GM23338 (cell line): ENCODE data around the gene EPHB2. TPM values are rescaled to one million over a fixed set of nuclear protein-coding genes. Genes with fewer than 3 reads are reported as not detected.
A peak's percentile ranks its signal among the peaks of the same experiment; 100 is the strongest.

ENCODE experiments used
- ATAC-seq: fragments of 200-7000 bp; cut with Tn5 transposase; 3 replicates; pipeline ENCODE4 v1.9.1; 2020
- DNase-seq: peaks from one replicate; pipeline ENCODE4 v3.0.0-alpha.2; 2015; ENCODE audit warnings: low spot score
- H2AFZ ChIP-seq: fragments of 200-600 bp; sonication (generic); 2 replicates; pipeline ENCODE4 v1.8.0; 2016; ENCODE audit warnings: antibody characterized with exemption, mild to moderate bottlenecking, moderate library complexity
- H3F3A ChIP-seq: fragments of 200-600 bp; sonication (generic); replicated peaks from 2 replicates; pipeline ENCODE4 v1.8.0; 2017; ENCODE audit warnings: antibody characterized with exemption, mixed run types, low read depth
- H3K27ac ChIP-seq: fragments of 200-600 bp; sonication (generic); 2 replicates; pipeline ENCODE4 v1.6.1; 2016; ENCODE audit warnings: low read depth
- H3K27me3 ChIP-seq: fragments of 200-600 bp; sonication (generic); 2 replicates; pipeline ENCODE4 v1.8.0; 2016; ENCODE audit warnings: mild to moderate bottlenecking, mixed run types, moderate library complexity; ENCODE audit not compliant: insufficient read depth
- H3K36me3 ChIP-seq: fragments of 200-600 bp; sonication (generic); 2 replicates; pipeline ENCODE4 v1.8.0; 2016; ENCODE audit warnings: mild to moderate bottlenecking; ENCODE audit not compliant: insufficient read depth
- H3K4me1 ChIP-seq: fragments of 200-600 bp; sonication (generic); 2 replicates; pipeline ENCODE4 v1.8.0; 2016; ENCODE audit warnings: mild to moderate bottlenecking, moderate library complexity; ENCODE audit not compliant: insufficient read depth
- H3K4me2 ChIP-seq: fragments of 200-600 bp; sonication (generic); 2 replicates; pipeline ENCODE4 v1.7.1; 2017; ENCODE audit warnings: mixed run types
- H3K4me3 ChIP-seq: fragments of 200-600 bp; sonication (generic); 2 replicates; pipeline ENCODE4 v1.6.1; 2016; ENCODE audit warnings: mixed run types
- H3K79me2 ChIP-seq: fragments of 200-600 bp; sonication (generic); replicated peaks from 2 replicates; pipeline ENCODE4 v1.8.0; 2017; ENCODE audit warnings: mild to moderate bottlenecking; ENCODE audit not compliant: insufficient read depth
- H3K9me2 ChIP-seq: fragments of 200-600 bp; sonication (generic); 2 replicates; pipeline ENCODE4 v1.8.0; 2017; ENCODE audit not compliant: insufficient read depth
- H4K20me1 ChIP-seq: fragments of 200-600 bp; sonication (generic); replicated peaks from 2 replicates; pipeline ENCODE4 v1.8.0; 2017; ENCODE audit warnings: mild to moderate bottlenecking; ENCODE audit not compliant: insufficient read depth
- H3K27ac Mint-ChIP-seq: 2 replicates; pipeline ENCODE4 v1.8.0; 2020; ENCODE audit warnings: inconsistent platforms, mild to moderate bottlenecking, moderate library complexity, mixed read lengths
- H3K27me3 Mint-ChIP-seq: 3 replicates; pipeline ENCODE4 v1.8.0; 2022; ENCODE audit warnings: low read depth, mild to moderate bottlenecking, moderate library complexity, mixed read lengths, inconsistent platforms; ENCODE audit not compliant: insufficient read depth, poor library complexity
- H3K36me3 Mint-ChIP-seq: 3 replicates; pipeline ENCODE4 v1.8.0; 2021; ENCODE audit warnings: low read depth, mild to moderate bottlenecking, inconsistent platforms, moderate library complexity, mixed read lengths
- H3K4me1 Mint-ChIP-seq: 3 replicates; pipeline ENCODE4 v1.8.0; 2020; ENCODE audit warnings: mild to moderate bottlenecking, inconsistent platforms, mixed read lengths
- H3K4me3 Mint-ChIP-seq: 3 replicates; pipeline ENCODE4 v1.8.0; 2021; ENCODE audit warnings: moderate library complexity, mild to moderate bottlenecking, inconsistent platforms, mixed read lengths
- H3K9me3 Mint-ChIP-seq: 3 replicates; pipeline ENCODE4 v1.8.0; 2020; ENCODE audit warnings: moderate library complexity, mild to moderate bottlenecking, inconsistent platforms, mixed read lengths
- CREB1 ChIP-seq: fragments of 250-450 bp; sonication (Bioruptor Pico); IDR thresholded peaks from 2 replicates; pipeline ENCODE4 v1.5.0; 2020; ENCODE audit warnings: low read depth, mild to moderate bottlenecking, moderate library complexity
- EZH2 ChIP-seq: fragments of 200-600 bp; sonication (generic); IDR thresholded peaks from one replicate; pipeline ENCODE4 v1.8.0; 2017; ENCODE audit warnings: antibody characterized with exemption, mild to moderate bottlenecking, low read depth; ENCODE audit not compliant: unreplicated experiment
- EZH2phosphoT487 ChIP-seq: fragments of 200-600 bp; sonication (generic); IDR thresholded peaks from one replicate; pipeline ENCODE4 v1.8.1; 2018; ENCODE audit warnings: antibody characterized with exemption; ENCODE audit not compliant: unreplicated experiment
- JUNB ChIP-seq: IDR thresholded peaks from one replicate; pipeline ENCODE4 v1.6.1; 2016; ENCODE audit warnings: antibody characterized with exemption; ENCODE audit not compliant: unreplicated experiment
- NANOG ChIP-seq: IDR thresholded peaks from 2 replicates; pipeline ENCODE4 v1.6.1; 2016; ENCODE audit warnings: antibody characterized with exemption, borderline replicate concordance
- POLR2AphosphoS5 ChIP-seq: IDR thresholded peaks from 2 replicates; pipeline ENCODE4 v1.6.1; 2016; ENCODE audit warnings: antibody characterized with exemption, low read depth
- STAT1 ChIP-seq: IDR thresholded peaks from one replicate; pipeline ENCODE4 v1.6.1; 2016; ENCODE audit warnings: antibody characterized with exemption; ENCODE audit not compliant: unreplicated experiment
- ZNF114 ChIP-seq: fragments of 250-450 bp; sonication (Bioruptor Pico); IDR thresholded peaks from 2 replicates; pipeline ENCODE4 v1.5.0; 2020; ENCODE audit warnings: mild to moderate bottlenecking, moderate library complexity
- ZNF331 ChIP-seq: fragments of 250-450 bp; sonication (Bioruptor Pico); IDR thresholded peaks from 2 replicates; pipeline ENCODE4 v1.5.0; 2020; ENCODE audit warnings: low read depth, mild to moderate bottlenecking, moderate library complexity
- polyA plus RNA-seq: library from polyadenylated mRNA; unstranded; fragments of >200 nt; fragmentation: Nextera tagmentation; extraction: Ambion mirVana; gene quantifications from 2 replicates; pipeline ENCODE4 v1.2.1, GENCODE V29; 2016
- total RNA-seq: library from RNA; depleted of rRNA; stranded (reverse); fragments of >200 nt; shearing (Covaris generic); gene quantifications from 2 replicates; pipeline ENCODE4 v1.2.3, GENCODE V29; 2014
- TF ChIP-seq, protein P1 (sequence below): IDR thresholded peaks from one replicate; pipeline ENCODE4 v1.6.1; 2018; ENCODE audit warnings: antibody characterized with exemption; ENCODE audit not compliant: unreplicated experiment
- TF ChIP-seq, protein P2 (sequence below), 2 experiments: fragments of 200-600 bp in 1 of 2; sonication (generic) in 1 of 2; conservative IDR thresholded peaks; 2 replicates each; pipeline versions ENCODE4 v1.5.1 to v1.6.1; 2016 to 2017; ENCODE audit warnings: antibody characterized with exemption in 2 of 2, low read depth in 2 of 2, mild to moderate bottlenecking in 2 of 2, moderate library complexity in 1 of 2
- TF ChIP-seq, protein P3 (sequence below): IDR thresholded peaks from 2 replicates; pipeline ENCODE4 v1.6.1; 2016; ENCODE audit warnings: antibody characterized with exemption
- TF ChIP-seq, protein P4 (sequence below): fragments of 250-450 bp; sonication (Bioruptor Pico); IDR thresholded peaks from 2 replicates; pipeline ENCODE4 v1.5.0; 2020; ENCODE audit warnings: mild to moderate bottlenecking, moderate library complexity

EPHB2 gene
- total and polyA plus RNA-seq, 2 experiments from 2014 or later: 4.1 to 20.1 TPM

DNA sequence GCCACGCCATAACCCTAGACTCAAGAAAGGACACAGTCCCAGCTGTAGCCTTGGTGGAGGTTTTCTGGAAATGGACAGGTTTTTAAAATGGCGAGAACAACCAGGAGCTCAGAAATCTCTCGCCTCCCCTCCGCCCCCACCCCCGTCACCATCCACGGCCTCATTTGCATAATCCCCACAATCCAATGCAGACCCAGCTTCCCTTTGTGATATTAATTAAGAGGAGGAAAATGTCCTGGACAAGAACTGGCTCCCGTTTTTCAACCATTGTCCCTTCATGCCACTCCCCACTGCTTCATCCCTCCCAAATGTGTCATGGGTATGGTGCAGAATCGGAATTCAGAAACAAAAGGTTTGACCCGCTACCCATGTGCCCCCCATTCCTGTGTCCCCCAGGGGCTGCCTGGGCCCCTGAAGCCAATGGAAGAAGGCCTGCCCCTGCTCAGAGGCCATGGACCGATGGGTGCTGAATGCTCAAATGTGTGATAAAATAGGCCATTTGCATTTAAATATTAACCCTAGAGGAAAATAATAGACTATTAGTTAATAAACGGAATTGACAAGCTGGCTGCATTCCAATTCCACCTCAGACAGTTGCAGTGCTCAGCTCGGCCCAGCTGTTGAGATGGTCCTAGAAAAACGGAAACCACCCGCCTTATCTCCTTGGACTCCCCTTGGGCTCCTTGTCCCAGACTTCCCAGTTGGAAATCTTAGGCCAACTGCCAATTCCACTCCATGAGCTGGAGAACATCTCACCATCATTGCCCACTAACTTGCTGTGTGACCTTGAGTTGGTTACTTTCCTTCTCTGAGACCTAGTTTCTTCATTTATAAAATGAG is 10.7 kb upstream of the EPHB2 start:
- no peak overlapping the region for H3K4me3 Mint-ChIP-seq
- H3K27me3 Mint-ChIP-seq: peaks cover 16% of the 10 kb centered on the region
- no peaks in the 10 kb centered on the region for H3K4me1 ChIP-seq
- DNase-seq (no peak), ATAC-seq (no peak)
- no peak overlapping the region for H3K4me2 ChIP-seq
- no peak overlapping the region for H3K27ac ChIP-seq
- no peak overlapping the region for H3K27ac Mint-ChIP-seq
- H3K9me2 ChIP-seq: no peaks in the 10 kb centered on the region
- no peaks in the 10 kb centered on the region for H3K79me2 ChIP-seq
- H3K36me3 ChIP-seq: no peaks in the 10 kb centered on the region
- no peaks in the 10 kb centered on the region for H3F3A ChIP-seq
- TF ChIP-seq EZH2phosphoT487 (no peak), NANOG (no peak), ZNF331 (no peak), JUNB (no peak), ZNF114 (CRISPR knock-in tag) (no peak), EZH2 (no peak), POLR2AphosphoS5 (no peak), STAT1 (no peak), CREB1 (CRISPR knock-in tag) (no peak)
- TF ChIP-seq, protein P1, sequence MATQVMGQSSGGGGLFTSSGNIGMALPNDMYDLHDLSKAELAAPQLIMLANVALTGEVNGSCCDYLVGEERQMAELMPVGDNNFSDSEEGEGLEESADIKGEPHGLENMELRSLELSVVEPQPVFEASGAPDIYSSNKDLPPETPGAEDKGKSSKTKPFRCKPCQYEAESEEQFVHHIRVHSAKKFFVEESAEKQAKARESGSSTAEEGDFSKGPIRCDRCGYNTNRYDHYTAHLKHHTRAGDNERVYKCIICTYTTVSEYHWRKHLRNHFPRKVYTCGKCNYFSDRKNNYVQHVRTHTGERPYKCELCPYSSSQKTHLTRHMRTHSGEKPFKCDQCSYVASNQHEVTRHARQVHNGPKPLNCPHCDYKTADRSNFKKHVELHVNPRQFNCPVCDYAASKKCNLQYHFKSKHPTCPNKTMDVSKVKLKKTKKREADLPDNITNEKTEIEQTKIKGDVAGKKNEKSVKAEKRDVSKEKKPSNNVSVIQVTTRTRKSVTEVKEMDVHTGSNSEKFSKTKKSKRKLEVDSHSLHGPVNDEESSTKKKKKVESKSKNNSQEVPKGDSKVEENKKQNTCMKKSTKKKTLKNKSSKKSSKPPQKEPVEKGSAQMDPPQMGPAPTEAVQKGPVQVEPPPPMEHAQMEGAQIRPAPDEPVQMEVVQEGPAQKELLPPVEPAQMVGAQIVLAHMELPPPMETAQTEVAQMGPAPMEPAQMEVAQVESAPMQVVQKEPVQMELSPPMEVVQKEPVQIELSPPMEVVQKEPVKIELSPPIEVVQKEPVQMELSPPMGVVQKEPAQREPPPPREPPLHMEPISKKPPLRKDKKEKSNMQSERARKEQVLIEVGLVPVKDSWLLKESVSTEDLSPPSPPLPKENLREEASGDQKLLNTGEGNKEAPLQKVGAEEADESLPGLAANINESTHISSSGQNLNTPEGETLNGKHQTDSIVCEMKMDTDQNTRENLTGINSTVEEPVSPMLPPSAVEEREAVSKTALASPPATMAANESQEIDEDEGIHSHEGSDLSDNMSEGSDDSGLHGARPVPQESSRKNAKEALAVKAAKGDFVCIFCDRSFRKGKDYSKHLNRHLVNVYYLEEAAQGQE: no peak
- TF ChIP-seq, protein P2, sequence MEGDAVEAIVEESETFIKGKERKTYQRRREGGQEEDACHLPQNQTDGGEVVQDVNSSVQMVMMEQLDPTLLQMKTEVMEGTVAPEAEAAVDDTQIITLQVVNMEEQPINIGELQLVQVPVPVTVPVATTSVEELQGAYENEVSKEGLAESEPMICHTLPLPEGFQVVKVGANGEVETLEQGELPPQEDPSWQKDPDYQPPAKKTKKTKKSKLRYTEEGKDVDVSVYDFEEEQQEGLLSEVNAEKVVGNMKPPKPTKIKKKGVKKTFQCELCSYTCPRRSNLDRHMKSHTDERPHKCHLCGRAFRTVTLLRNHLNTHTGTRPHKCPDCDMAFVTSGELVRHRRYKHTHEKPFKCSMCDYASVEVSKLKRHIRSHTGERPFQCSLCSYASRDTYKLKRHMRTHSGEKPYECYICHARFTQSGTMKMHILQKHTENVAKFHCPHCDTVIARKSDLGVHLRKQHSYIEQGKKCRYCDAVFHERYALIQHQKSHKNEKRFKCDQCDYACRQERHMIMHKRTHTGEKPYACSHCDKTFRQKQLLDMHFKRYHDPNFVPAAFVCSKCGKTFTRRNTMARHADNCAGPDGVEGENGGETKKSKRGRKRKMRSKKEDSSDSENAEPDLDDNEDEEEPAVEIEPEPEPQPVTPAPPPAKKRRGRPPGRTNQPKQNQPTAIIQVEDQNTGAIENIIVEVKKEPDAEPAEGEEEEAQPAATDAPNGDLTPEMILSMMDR (conservative IDR thresholded peaks at IDR 0.05; ENCODE audit: low read depth in 2 of 2): no peak
- TF ChIP-seq, protein P3, sequence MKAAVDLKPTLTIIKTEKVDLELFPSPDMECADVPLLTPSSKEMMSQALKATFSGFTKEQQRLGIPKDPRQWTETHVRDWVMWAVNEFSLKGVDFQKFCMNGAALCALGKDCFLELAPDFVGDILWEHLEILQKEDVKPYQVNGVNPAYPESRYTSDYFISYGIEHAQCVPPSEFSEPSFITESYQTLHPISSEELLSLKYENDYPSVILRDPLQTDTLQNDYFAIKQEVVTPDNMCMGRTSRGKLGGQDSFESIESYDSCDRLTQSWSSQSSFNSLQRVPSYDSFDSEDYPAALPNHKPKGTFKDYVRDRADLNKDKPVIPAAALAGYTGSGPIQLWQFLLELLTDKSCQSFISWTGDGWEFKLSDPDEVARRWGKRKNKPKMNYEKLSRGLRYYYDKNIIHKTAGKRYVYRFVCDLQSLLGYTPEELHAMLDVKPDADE: no peak
- TF ChIP-seq, protein P4, sequence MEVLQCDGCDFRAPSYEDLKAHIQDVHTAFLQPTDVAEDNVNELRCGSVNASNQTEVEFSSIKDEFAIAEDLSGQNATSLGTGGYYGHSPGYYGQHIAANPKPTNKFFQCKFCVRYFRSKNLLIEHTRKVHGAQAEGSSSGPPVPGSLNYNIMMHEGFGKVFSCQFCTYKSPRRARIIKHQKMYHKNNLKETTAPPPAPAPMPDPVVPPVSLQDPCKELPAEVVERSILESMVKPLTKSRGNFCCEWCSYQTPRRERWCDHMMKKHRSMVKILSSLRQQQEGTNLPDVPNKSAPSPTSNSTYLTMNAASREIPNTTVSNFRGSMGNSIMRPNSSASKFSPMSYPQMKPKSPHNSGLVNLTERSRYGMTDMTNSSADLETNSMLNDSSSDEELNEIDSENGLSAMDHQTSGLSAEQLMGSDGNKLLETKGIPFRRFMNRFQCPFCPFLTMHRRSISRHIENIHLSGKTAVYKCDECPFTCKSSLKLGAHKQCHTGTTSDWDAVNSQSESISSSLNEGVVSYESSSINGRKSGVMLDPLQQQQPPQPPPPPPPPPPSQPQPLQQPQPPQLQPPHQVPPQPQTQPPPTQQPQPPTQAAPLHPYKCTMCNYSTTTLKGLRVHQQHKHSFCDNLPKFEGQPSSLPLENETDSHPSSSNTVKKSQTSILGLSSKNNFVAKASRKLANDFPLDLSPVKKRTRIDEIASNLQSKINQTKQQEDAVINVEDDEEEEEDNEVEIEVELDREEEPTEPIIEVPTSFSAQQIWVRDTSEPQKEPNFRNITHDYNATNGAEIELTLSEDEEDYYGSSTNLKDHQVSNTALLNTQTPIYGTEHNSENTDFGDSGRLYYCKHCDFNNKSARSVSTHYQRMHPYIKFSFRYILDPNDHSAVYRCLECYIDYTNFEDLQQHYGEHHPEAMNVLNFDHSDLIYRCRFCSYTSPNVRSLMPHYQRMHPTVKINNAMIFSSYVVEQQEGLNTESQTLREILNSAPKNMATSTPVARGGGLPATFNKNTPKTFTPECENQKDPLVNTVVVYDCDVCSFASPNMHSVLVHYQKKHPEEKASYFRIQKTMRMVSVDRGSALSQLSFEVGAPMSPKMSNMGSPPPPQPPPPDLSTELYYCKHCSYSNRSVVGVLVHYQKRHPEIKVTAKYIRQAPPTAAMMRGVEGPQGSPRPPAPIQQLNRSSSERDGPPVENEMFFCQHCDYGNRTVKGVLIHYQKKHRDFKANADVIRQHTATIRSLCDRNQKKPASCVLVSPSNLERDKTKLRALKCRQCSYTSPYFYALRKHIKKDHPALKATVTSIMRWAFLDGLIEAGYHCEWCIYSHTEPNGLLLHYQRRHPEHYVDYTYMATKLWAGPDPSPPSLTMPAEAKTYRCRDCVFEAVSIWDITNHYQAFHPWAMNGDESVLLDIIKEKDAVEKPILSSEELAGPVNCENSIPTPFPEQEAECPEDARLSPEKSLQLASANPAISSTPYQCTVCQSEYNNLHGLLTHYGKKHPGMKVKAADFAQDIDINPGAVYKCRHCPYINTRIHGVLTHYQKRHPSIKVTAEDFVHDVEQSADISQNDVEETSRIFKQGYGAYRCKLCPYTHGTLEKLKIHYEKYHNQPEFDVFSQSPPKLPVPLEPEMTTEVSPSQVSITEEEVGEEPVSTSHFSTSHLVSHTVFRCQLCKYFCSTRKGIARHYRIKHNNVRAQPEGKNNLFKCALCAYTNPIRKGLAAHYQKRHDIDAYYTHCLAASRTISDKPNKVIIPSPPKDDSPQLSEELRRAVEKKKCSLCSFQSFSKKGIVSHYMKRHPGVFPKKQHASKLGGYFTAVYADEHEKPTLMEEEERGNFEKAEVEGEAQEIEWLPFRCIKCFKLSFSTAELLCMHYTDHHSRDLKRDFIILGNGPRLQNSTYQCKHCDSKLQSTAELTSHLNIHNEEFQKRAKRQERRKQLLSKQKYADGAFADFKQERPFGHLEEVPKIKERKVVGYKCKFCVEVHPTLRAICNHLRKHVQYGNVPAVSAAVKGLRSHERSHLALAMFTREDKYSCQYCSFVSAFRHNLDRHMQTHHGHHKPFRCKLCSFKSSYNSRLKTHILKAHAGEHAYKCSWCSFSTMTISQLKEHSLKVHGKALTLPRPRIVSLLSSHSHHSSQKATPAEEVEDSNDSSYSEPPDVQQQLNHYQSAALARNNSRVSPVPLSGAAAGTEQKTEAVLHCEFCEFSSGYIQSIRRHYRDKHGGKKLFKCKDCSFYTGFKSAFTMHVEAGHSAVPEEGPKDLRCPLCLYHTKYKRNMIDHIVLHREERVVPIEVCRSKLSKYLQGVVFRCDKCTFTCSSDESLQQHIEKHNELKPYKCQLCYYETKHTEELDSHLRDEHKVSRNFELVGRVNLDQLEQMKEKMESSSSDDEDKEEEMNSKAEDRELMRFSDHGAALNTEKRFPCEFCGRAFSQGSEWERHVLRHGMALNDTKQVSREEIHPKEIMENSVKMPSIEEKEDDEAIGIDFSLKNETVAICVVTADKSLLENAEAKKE: no peak
- no peaks in the 10 kb centered on the region for H4K20me1 ChIP-seq
- H2AFZ ChIP-seq: peak overlapping the region; percentile 72; the same call in 1 of the 2 replicates
- no peaks in the 10 kb centered on the region for H3K27me3 ChIP-seq
- H3K4me1 Mint-ChIP-seq: no peaks in the 10 kb centered on the region
- no peaks in the 10 kb centered on the region for H3K36me3 Mint-ChIP-seq
- no peaks in the 10 kb centered on the region for H3K9me3 Mint-ChIP-seq
- H3K4me3 ChIP-seq: no peak overlapping the region
